ENCODE measurements around the gene ITFG1. TPM values are rescaled to one million over a fixed set of nuclear protein-coding genes. Genes with fewer than 3 reads are reported as not detected.
"Not testable (repeated sequence)": the region's sequence is repeated elsewhere in the genome, so short reads cannot be mapped to it uniquely, and the experiment has no call there.

ITFG1 gene
- total RNA-seq, 1 donor from 2014 or later = 66.3 TPM

- no peak for DNase-seq (ENCODE audit: low spot score)
- Mint-ChIP-seq H3K4me3 (ENCODE audit: unreplicated experiment) (peak overlapping the region; percentile 91), H3K36me3 (ENCODE audit: low read depth, unreplicated experiment) (peaks cover 6% of the 10 kb centered on the region), H3K27me3 (ENCODE audit: unreplicated experiment) (peaks cover 17% of the 10 kb centered on the region), H3K4me1 (ENCODE audit: unreplicated experiment) (peaks cover 22% of the 10 kb centered on the region), H3K9me3 (ENCODE audit: unreplicated experiment) (no peaks in the 10 kb centered on the region), H3K27ac (ENCODE audit: unreplicated experiment) (no peak overlapping the region)
- TF ChIP-seq CTCF (IDR thresholded peaks at IDR 0.05; ENCODE audit: unreplicated experiment) = no peak
Measured at GRCh38 chr16:47142486-47142820, 318.4 kb downstream of the ITFG1 start.

GRCh38 chr16:47141773-47142485 lies 318.9 kb downstream of the ITFG1 start:
- Mint-ChIP-seq H3K4me1 (ENCODE audit: unreplicated experiment) (peaks cover 22% of the 10 kb centered on the region), H3K9me3 (ENCODE audit: unreplicated experiment) (no peaks in the 10 kb centered on the region), H3K36me3 (ENCODE audit: low read depth, unreplicated experiment) (peaks cover 6% of the 10 kb centered on the region), H3K27me3 (ENCODE audit: unreplicated experiment) (peaks cover 17% of the 10 kb centered on the region), H3K4me3 (ENCODE audit: unreplicated experiment) (peak overlapping the region; percentile 91), H3K27ac (ENCODE audit: unreplicated experiment) (no peak overlapping the region)
- peak; percentile 72 for TF ChIP-seq CTCF (IDR thresholded peaks at IDR 0.05; ENCODE audit: unreplicated experiment)
- peak; percentile 83 for DNase-seq (ENCODE audit: low spot score)

- no peak for TF ChIP-seq CTCF (IDR thresholded peaks at IDR 0.05; ENCODE audit: unreplicated experiment)
- Mint-ChIP-seq H3K27ac (ENCODE audit: unreplicated experiment) (no peak overlapping the region), H3K4me3 (ENCODE audit: unreplicated experiment) (no peak overlapping the region), H3K9me3 (ENCODE audit: unreplicated experiment) (no peaks in the 10 kb centered on the region), H3K4me1 (ENCODE audit: unreplicated experiment) (peaks cover 22% of the 10 kb centered on the region), H3K27me3 (ENCODE audit: unreplicated experiment) (peaks cover 17% of the 10 kb centered on the region), H3K36me3 (ENCODE audit: low read depth, unreplicated experiment) (peaks cover 6% of the 10 kb centered on the region)
- DNase-seq (ENCODE audit: low spot score) = no peak
Measured at GRCh38 chr16:47140686-47141085, 320.2 kb downstream of the ITFG1 start.

- DNase-seq (ENCODE audit: low spot score) = no peak
- Mint-ChIP-seq H3K9me3 (ENCODE audit: unreplicated experiment) (no peaks in the 10 kb centered on the region), H3K27ac (ENCODE audit: unreplicated experiment) (no peak overlapping the region), H3K36me3 (ENCODE audit: low read depth, unreplicated experiment) (peaks cover 6% of the 10 kb centered on the region), H3K4me1 (ENCODE audit: unreplicated experiment) (peaks cover 22% of the 10 kb centered on the region), H3K4me3 (ENCODE audit: unreplicated experiment) (no peak overlapping the region), H3K27me3 (ENCODE audit: unreplicated experiment) (peaks cover 15% of the 10 kb centered on the region)
- no peak for TF ChIP-seq CTCF (IDR thresholded peaks at IDR 0.05; ENCODE audit: unreplicated experiment)
Measured at GRCh38 chr16:47139561-47140185, 321.2 kb downstream of the ITFG1 start.

DNA sequence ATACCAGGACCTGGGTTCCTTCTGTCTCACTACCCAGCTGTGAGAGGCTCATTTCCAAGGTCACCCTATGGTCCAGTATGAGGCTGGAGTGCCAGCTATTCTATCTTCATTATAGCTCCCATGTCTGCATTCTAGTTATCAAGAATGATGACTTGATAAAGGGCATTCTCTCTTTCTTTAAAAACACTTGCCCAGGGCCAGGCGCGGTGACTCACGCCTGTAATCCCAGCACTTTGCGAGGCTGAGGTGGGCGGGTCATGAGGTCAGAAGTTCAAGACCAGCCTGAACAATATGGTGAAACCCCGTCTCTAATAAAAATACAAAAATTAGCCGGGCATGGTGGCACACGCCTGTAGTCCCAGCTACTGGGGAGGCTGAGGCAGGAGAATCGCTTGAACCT lies 322.9 kb downstream of the ITFG1 start:
- Mint-ChIP-seq H3K4me1 (ENCODE audit: unreplicated experiment) (peaks cover 22% of the 10 kb centered on the region), H3K27me3 (ENCODE audit: unreplicated experiment) (peaks cover 11% of the 10 kb centered on the region)
- H3K27ac Mint-ChIP-seq (ENCODE audit: unreplicated experiment); H3K4me3 Mint-ChIP-seq (ENCODE audit: unreplicated experiment); H3K9me3 Mint-ChIP-seq (ENCODE audit: unreplicated experiment); H3K36me3 Mint-ChIP-seq (ENCODE audit: low read depth, unreplicated experiment); DNase-seq (ENCODE audit: low spot score): not testable (repeated sequence)
